HCT116 (cell line): Measurements from ENCODE around the gene ACP5.

Experiments used
- ELF1 ChIP-seq: IDR thresholded peaks from 2 replicates; pipeline ENCODE4 v1.6.1; 2012; ENCODE audit warnings: low read depth, borderline replicate concordance
- EZH2 ChIP-seq: fragments of 200-600 bp; sonication (generic); IDR thresholded peaks from 2 replicates; pipeline ENCODE4 v1.6.1; 2017; ENCODE audit warnings: antibody characterized with exemption, mixed run types
- JUND ChIP-seq: IDR thresholded peaks from 2 replicates; pipeline ENCODE4 v1.6.1; 2012
- POLR2AphosphoS5 ChIP-seq: IDR thresholded peaks from 2 replicates; pipeline ENCODE4 v1.6.1; 2011; ENCODE audit warnings: mild to moderate bottlenecking, low read depth, low read length, moderate library complexity
- SRF ChIP-seq: IDR thresholded peaks from 2 replicates; pipeline ENCODE4 v1.6.1; 2012; ENCODE audit warnings: low read depth
- TF ChIP-seq, protein P1 (sequence below), 3 experiments: fragments of 200-600 bp in 1 of 3; sonication (generic) in 1 of 3; IDR thresholded peaks in 2 of 3; conservative IDR thresholded peaks in 1 of 3; 2 replicates each; pipeline ENCODE4 v1.5.1; 2012 to 2017; ENCODE audit warnings: low read depth in 2 of 3, low read length in 2 of 3, antibody characterized with exemption in 1 of 3, borderline replicate concordance in 1 of 3, control low read depth in 1 of 3, mild to moderate bottlenecking in 1 of 3, mixed read lengths in 1 of 3, mixed run types in 1 of 3, moderate library complexity in 1 of 3; ENCODE audit not compliant: insufficient read depth in 1 of 3
- TF ChIP-seq, protein P2 (sequence below): IDR thresholded peaks from 2 replicates; pipeline ENCODE4 v1.6.1; 2012
- TF ChIP-seq, protein P3 (sequence below): IDR thresholded peaks from 2 replicates; pipeline ENCODE4 v1.6.1; 2012; ENCODE audit warnings: low read depth

DNA sequence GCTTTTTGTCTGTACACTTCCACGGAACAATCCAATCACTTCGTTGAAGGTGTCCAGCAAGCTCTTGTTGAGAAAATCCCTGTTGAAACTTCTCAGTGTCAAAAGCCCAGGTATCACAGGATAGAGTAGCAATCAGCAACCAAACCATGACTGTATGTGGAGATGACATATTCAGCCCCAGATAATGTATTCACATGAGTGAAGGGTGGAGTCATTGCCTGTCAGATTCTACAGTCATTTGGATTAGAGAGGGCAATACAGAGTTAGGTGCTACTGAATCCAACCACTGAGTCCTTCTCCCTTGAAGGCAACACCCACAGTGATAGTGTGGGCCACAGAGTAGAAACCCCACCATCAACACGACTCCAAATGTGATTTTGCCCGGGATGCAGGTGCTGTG, 43.1 kb upstream of the ACP5 start:
- TF ChIP-seq, protein P1, sequence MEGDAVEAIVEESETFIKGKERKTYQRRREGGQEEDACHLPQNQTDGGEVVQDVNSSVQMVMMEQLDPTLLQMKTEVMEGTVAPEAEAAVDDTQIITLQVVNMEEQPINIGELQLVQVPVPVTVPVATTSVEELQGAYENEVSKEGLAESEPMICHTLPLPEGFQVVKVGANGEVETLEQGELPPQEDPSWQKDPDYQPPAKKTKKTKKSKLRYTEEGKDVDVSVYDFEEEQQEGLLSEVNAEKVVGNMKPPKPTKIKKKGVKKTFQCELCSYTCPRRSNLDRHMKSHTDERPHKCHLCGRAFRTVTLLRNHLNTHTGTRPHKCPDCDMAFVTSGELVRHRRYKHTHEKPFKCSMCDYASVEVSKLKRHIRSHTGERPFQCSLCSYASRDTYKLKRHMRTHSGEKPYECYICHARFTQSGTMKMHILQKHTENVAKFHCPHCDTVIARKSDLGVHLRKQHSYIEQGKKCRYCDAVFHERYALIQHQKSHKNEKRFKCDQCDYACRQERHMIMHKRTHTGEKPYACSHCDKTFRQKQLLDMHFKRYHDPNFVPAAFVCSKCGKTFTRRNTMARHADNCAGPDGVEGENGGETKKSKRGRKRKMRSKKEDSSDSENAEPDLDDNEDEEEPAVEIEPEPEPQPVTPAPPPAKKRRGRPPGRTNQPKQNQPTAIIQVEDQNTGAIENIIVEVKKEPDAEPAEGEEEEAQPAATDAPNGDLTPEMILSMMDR (IDR thresholded peaks at IDR 0.05 in 2 of 3, conservative IDR thresholded peaks at IDR 0.05 in 1 of 3; ENCODE audit: borderline replicate concordance in 1 of 3, insufficient read depth in 1 of 3, low read depth in 2 of 3, low read length in 2 of 3) = no peak
- TF ChIP-seq, protein P2, sequence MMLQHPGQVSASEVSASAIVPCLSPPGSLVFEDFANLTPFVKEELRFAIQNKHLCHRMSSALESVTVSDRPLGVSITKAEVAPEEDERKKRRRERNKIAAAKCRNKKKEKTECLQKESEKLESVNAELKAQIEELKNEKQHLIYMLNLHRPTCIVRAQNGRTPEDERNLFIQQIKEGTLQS = no peak
- TF ChIP-seq EZH2 (no peak), ELF1 (no peak), JUND (no peak), SRF (no peak), POLR2AphosphoS5 (no peak)
- TF ChIP-seq, protein P3, sequence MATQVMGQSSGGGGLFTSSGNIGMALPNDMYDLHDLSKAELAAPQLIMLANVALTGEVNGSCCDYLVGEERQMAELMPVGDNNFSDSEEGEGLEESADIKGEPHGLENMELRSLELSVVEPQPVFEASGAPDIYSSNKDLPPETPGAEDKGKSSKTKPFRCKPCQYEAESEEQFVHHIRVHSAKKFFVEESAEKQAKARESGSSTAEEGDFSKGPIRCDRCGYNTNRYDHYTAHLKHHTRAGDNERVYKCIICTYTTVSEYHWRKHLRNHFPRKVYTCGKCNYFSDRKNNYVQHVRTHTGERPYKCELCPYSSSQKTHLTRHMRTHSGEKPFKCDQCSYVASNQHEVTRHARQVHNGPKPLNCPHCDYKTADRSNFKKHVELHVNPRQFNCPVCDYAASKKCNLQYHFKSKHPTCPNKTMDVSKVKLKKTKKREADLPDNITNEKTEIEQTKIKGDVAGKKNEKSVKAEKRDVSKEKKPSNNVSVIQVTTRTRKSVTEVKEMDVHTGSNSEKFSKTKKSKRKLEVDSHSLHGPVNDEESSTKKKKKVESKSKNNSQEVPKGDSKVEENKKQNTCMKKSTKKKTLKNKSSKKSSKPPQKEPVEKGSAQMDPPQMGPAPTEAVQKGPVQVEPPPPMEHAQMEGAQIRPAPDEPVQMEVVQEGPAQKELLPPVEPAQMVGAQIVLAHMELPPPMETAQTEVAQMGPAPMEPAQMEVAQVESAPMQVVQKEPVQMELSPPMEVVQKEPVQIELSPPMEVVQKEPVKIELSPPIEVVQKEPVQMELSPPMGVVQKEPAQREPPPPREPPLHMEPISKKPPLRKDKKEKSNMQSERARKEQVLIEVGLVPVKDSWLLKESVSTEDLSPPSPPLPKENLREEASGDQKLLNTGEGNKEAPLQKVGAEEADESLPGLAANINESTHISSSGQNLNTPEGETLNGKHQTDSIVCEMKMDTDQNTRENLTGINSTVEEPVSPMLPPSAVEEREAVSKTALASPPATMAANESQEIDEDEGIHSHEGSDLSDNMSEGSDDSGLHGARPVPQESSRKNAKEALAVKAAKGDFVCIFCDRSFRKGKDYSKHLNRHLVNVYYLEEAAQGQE = no peak
